ENCODE data around the gene DDX25.
"Not testable (repeated sequence)": the region's sequence is repeated elsewhere in the genome, so short reads cannot be mapped to it uniquely, and the experiment has no call there.

GRCh38 chr11:125865354-125865753 is 39.0 kb upstream of the DDX25 start:
- not testable (repeated sequence) for TF ChIP-seq YY1 (IDR thresholded peaks at IDR 0.05; ENCODE audit: low read depth, low read length); POLR2A (IDR thresholded peaks at IDR 0.05; ENCODE audit: control extremely low read depth in 1 of 2, low read depth in 2 of 2, low read length in 2 of 2); NANOG (IDR thresholded peaks at IDR 0.05; ENCODE audit: insufficient read depth, low read depth, low read length, poor library complexity, severe bottlenecking); JUND (IDR thresholded peaks at IDR 0.05; ENCODE audit: low read length); CREB1 (IDR thresholded peaks at IDR 0.05); POLR2AphosphoS5 (IDR thresholded peaks at IDR 0.05; ENCODE audit: low read depth, low read length); EZH2 (IDR thresholded peaks at IDR 0.05; ENCODE audit: low read depth, low read length, severe bottlenecking); TCF12 (IDR thresholded peaks at IDR 0.05; ENCODE audit: low read depth, low read length); EGR1 (IDR thresholded peaks at IDR 0.05; ENCODE audit: borderline replicate concordance, low read depth, low read length)
- TF ChIP-seq, protein P1, sequence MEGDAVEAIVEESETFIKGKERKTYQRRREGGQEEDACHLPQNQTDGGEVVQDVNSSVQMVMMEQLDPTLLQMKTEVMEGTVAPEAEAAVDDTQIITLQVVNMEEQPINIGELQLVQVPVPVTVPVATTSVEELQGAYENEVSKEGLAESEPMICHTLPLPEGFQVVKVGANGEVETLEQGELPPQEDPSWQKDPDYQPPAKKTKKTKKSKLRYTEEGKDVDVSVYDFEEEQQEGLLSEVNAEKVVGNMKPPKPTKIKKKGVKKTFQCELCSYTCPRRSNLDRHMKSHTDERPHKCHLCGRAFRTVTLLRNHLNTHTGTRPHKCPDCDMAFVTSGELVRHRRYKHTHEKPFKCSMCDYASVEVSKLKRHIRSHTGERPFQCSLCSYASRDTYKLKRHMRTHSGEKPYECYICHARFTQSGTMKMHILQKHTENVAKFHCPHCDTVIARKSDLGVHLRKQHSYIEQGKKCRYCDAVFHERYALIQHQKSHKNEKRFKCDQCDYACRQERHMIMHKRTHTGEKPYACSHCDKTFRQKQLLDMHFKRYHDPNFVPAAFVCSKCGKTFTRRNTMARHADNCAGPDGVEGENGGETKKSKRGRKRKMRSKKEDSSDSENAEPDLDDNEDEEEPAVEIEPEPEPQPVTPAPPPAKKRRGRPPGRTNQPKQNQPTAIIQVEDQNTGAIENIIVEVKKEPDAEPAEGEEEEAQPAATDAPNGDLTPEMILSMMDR (IDR thresholded peaks at IDR 0.05; ENCODE audit: control extremely low read depth in 1 of 3, insufficient read depth in 1 of 3, low read depth in 1 of 3, low read length in 3 of 3), result not testable (repeated sequence)
